ENCODE data around the gene ILK.

The ILK gene

DNA sequence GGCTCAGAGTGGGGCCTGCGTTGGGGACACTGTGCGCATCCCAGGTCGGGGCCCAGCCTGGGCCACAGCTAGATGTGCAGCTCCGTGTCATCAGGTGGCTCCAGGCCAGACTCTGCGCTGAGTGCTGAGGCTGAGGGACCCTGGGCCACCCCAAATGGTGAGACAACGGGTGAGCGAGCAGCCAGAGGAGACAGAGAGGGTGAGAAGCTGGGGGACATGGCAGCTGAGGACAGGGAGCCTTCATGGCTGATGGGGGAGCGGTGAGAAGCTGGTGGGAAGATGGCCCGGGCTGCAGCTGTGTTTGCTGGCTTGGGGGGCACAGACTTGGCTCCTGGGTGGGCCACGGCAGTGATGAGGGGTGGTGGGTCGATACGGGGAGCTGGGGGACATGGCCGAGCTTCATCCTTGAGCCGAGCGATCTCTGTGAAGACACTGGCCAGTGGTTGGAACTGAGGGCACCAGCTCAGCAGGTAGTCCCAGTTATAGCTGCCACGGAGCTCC, 18.2 kb downstream of the ILK start:
- DNase-seq (ENCODE audit: low read depth), result no peak

DNA sequence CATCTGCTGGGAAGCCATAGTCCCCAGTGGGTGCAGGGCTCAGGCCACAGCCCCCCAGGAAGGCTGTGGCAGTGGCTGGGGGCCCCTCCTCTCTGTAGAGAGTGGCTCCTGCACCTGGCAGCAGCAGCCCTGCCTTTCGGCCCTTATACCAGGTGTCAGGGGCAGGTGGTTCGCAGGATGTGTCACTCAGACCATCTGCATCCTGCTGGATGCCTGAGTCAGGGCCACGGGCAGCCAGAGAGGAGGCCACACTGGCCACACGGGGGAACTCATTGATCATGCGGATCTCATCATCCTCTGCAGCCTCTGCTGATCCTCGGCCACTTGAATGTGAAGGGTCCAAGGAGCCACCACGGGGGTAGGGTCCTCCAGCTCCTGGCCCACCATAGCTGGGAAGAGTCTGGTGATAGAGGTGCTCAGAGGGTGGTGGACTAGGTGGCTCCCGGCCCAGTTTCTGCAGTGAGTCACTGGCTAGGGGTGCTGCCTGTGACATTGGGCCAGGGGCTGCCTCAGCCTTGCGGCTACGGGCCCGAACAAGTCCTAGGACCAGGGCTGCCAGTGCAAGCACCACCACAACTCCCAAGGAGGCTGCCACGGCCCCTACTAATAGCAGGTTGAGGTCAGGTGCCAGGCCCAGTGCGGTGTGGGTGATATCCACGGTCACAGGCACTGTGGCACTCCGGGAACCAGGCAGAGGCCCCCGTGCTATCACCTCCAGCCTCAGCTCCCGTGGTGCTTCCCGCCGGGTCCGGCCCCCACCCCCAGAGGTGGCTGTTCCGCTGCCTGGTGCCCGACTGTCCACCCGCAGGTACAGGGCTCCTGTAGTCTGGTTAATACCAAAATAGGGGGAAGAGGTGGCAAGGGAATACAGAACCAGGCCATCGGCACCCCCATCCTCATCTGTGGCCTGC, 18.9 kb downstream of the ILK start:
- DNase-seq (ENCODE audit: low read depth), result no peak

DNA sequence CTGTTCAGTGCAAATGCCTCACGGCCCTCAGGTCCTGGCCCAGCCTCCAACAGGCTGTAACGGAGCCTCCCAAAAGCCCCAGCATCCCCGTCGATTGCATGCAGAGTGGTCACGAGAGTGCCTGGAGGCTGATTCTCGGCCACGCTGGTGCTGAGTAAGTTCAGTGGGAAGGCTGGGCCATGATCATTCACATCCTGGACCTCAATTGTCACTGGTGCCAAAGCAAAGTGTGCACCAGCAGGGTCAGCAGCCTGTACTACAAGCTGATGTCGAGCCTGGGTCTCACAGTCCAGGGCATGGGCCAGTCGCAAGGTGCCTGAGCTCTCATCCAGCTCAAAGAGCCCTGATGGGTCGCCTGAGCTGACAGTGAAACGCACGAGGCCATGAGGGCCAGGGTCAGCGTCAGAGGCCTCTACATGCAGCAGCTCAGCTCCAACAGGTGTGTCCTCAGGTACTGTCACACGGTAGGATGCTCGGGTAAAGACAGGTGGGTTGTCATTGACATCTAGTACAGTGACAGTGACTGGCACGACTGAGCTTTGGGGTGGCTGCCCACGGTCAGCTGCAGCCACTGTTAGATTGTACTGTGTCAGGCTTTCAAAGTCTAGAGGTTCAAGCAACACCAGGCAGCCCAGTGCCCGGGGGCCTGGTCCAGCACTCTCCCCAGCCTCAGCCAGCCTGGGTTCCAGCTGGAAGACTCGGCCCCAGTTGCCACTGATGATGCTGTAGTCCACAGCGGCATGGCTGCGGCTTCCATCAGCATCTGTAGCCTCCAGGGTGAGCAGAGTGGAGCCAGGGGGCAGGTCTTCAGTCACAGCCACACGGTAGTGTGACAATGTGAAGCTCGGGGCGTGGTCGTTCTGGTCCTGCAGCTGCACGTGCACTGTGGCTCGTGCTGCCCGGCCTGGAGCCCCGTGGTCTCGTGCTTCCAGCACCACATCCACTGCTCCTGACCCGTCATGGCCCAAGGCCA, 20.1 kb downstream of the ILK start:
- DNase-seq (ENCODE audit: low read depth), result no peak

DNA sequence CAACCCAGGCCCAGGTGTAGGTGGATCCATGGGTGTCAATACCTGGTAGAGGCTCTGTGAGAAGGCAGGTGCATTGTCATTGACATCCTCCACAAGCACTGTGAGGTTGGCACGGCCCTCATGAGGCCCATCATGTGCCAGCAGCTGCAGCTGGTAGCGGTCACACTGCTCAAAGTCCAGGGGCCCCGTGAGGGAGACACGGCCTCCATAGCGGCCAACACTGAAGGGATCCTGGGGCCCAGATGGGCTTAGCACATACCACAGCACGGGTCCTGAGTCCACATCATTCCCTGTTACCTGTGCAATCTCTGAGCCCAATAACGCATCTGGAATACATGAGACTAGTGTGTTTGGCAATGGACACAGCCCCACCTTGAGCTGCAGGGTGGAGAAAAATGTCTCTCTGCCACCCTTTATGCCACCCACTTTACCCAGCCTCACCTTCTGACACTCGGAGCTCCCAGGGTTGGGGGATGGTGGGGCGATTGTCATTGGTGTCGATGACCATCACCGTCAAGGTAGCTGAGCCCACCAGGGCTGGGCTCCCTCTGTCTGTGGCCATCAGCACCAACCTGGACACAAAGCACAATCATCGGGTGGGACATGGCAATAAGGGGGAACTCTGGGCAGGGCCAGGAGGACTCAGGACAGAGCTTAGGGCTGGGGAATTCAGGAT, 21.7 kb downstream of the ILK start:
- no peak for DNase-seq (ENCODE audit: low read depth)

DNA sequence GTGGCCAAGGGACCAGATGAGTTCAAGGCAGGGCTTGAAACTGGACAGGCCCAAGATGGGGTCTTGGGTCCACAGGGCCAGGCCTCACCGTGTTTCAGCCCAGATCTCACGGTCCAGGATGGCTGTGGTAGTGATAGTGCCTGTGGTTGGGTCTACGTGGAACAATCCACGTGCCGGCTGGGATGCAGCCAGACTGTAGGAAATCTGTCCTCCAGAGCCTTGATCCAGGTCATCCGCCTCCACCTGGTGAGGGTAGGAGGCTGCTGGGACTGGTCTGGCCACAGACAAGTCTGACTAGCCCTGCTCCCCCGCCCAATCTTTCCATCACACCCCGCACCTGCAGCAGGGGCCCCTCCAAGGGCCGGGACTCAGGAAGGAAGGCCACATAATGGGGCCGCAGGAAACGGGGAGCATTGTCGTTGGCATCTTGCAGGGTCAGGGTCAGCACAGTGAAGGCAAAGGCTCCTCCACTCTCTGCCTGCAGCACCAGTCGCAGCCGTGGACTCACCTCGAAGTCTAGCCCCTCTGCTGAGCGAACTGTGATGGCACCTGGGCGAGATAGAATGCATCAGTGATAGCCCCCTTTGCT, 22.4 kb downstream of the ILK start:
- no peak for DNase-seq (ENCODE audit: low read depth)

DNA sequence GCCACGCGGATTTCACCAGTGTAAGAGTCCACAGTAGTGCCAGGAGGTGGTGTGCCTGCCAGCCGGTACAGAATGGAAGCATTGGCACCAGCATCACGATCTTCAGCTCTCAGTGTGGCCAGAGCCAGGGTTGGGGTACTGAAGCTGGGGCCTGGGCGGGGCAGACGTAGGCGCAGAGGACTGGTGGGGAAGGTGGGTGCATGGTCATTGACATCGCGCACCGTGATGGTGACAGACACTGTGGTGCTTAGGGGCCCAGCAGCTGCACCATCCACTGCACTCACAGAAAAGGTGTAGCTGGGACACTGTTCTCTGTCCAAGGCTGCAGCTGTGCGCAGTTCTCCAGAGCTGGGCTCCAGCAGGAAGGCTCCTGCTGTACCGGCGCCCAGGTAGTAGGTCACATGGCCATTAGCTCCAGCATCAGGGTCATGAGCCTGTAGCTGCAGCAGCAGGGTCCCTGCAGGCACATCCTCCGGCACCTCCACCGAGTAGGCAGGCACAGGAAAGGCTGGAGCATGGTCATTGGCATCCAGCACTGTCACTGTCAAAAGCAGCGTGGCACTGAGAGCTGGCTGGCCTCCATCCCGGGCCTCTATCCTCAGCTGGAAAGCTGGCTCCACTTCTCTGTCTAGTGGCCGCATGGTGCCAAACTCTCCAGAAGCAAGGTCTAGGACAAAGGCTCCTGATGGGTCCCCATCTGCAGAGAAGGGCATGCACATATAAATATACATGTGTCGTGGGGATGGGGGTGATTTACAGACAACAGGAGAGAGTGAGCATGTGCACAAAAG, 23.6 kb downstream of the ILK start:
- no peak for DNase-seq (ENCODE audit: low read depth)

DNA sequence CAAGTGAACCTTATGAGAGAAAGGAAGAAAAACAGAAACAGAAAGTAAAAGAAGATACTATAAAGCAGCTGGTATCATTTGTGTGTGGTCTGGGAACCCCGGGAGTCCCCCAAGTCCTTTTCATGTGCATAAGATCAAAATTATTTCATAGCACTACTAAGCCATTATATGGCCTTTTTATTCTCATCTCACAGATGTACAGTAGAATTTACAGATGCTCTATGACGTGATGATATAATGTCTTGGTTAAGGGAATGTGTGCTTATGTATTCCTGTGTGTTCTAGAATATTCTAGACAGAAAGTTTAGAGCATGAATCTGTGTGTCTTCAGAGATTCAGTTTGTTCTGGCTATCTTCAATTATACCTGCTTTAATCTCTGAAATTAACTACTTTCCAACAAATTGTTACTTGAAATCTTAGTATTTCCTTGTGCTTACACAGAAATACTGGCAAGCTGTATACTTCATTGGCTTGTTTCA, 24.2 kb downstream of the ILK start:
- no peak for DNase-seq (ENCODE audit: low read depth)

DNA sequence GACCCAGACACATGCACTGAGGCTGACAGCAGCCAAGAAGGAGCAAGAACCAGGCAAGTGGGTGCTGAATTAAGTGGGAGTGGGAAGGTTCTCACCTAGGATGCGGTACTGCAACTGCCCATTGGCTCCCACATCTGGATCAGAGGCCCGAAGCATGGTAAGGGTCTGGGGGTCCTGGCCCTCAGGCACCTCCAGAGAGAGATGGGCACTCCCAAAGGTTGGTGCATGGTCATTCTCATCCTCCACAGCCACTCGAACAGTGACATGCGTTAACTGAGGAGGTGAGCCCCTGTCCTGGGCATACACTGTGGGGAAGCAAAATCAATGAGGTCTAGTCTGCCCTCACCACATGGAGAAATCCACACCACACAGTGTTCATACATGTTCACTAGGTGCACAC, 25.0 kb downstream of the ILK start:
- DNase-seq (ENCODE audit: low read depth), result no peak

DNA sequence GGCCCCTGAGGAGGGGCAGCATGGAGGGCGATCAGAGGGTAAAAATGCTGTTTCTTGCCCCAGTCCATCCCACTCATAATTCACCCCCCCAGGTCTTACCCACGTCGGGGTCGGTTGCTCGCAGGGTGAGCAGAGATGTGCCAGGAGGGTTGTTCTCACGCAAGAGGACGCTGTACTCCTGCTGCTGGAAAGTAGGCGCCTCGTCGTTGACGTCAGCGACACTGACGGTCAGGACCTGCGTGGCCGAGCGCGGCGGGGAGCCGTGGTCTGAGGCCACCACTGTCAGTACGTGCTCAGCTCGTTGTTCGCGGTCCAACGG, 26.0 kb downstream of the ILK start:
- no peak for DNase-seq (ENCODE audit: low read depth)

DNA sequence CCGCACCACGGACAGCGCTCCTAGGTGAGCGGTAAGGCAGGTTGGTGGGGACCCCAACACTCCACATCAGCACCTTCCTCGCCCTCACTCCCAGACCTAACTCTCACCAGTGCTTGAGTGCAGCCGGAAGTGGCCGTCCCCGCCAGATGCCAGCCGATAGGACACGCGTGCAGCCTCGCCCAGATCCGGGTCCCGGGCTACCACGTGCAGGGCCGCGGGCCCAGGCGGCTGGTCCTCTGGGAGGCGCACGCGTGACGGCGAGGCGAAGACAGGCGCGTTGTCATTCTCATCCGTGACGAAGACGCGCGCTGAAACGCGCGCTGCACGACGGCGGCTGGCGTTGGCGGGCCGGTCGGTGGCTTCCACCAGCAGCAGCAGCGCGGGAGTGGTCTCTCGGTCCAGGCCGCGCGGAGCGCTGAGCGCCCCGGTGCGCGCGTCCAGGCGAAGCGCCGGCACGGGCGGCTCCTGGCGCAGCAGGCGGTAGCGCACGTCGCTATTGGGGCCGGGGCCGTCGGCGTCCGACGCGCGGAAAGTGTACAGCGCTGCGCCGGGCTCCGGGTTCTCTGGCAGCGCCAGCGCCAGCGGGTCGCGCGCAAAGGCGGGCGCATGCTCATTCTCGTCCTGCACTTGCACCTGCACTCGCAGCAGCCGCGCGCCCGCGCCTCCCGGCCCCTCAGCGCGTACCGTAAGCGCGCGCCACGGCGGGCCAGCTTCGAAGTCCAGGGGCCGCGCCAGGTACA, 26.5 kb downstream of the ILK start:
- no peak for DNase-seq (ENCODE audit: low read depth)

DNA sequence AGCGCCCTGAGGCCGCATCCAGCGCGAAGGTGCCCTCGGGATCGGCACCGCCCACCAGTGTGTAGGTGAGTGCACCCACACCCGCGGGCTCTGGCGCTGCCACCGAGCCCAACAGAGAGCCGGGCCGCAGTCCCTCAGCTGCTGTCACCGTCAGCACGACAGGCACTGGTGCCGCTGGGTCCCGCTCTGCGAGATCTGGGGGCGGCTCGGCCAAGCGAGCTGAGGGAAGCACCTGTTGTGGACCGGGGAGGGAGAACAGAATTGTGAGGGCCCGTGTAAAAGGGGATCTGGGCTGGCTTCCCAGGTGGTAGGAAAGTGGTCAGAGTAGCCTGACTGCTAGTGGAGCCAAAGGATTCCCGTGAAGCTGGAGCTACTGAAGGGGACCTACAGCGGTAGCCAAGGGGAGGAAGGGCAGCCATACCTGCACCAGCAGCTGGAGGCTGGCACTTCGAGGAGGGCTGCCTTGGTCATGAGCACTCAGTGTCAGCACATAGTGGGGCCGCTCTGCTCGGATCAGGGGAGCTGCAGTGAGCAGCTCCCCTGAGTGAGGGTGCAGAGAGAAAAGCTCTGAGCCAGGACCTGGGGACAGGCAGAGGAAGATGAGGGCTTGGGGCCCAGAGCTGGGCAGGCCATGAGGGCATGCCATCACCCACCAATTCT, 27.2 kb downstream of the ILK start:
- DNase-seq (ENCODE audit: low read depth), result no peak

DNA sequence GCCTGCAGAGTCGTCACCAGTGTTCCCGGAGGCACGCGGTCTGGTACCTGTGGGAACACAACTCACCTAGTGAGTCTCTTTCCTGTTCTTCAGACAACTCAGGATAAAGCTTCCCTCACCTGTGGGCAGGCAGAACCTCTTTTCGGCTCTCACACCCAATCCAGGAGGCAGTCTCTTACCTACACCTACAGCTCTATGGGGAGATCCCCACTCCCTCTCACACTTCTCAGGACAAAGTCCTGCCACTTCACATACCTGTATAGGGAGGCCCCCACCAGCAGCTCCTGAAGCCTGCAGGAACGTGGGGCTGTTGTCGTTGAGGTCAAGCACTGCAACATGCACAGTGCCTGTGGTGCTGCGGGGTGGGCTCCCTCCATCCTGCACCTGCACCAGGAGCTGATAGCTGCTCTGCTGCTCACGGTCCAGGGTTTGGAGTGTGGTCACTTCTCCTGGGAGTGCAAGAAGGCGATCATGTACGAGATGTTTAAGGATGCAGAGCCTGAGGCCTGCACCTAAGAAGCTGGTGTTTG, 27.9 kb downstream of the ILK start:
- DNase-seq (ENCODE audit: low read depth), result no peak

DNA sequence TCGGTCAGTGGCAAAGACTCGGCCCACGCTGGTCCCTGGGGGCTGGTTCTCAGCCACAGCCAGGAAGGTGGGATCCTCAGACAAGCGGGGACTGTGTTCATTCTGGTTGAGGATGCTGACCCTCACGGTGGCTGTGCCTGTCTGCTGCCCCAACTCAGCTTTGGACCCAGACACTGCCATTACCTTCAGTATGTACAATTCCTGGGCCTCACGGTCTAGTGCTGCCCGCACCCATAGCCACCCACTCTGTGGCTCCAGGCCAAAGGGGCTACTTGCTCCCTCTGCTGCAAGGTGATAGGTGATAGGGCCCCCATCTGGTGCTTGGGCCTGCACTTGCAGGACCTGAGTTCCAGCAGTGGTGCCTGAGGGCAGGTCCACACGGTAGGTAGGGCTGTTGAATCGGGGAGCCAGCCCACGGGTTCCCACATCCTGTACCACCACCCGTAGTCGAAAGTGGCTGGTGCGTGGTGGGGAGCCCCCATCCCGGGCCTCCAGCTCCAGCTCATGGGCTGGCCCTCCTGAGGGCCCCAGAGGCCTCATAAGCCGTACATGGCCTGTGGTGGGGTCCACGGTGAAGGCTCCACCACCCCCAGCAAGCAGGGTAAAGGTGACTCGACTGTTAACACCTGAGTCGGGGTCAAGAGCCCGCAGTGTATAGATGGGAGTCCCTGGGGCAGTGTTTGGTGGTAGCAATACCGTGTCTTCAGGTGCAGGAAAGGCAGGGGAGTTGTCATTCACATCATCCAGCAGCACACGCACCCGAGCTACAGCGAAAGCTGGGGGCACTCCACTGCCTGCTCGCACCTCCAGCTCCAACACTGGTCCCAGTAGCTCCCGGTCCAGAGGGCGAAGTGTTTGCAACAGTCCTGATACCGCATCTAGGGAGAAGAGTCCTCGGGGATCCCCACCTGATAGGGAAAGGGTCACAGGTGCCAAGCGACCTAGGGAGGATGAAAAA, 28.8 kb downstream of the ILK start:
- no peak for DNase-seq (ENCODE audit: low read depth)

DNA sequence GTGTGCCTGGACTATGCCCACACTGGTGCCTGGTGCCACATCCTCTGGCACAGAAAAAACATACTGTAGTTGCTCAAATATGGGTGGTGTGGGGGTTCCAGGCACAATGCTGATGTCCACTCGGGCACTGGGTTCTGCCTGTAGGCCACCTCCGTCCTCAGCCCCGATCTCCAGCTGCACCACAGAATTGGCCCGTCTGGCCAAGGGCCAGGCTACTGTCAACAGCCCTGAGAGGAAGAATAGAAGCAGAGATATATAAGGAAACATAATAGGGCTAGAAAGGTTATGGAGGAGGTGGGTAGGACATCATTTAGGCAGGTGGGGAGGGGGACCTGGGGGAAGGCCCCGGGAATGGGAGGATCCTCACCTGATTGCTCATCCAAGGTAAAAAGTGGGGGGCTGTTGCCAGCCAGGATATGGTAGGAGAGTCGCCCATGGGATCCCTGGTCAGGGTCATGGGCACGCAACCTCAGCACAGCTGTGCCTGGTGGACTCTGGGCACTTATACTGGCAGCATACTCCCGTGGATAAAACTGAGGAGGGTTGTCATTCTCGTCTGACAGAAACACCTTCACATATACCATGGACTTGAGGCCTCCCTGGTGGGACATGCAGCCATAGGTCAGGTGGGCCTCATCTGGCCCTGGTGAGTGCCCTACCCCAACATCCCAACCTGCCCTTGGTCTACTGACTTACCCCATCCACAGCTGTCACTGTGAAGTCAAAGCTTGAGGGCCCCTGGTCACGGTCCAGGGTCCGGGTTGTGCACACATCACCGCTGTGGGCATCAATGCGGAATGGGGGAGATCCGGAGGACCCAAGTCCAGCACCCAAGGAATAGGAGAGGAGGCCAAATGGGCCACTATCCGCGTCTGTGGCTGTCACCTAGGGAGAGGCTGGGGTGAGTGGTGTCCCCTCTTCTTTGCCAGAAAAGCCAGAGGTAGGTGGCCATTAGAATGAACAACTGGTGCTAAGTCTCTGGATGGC, 30.1 kb downstream of the ILK start:
- no peak for DNase-seq (ENCODE audit: low read depth)

DNA sequence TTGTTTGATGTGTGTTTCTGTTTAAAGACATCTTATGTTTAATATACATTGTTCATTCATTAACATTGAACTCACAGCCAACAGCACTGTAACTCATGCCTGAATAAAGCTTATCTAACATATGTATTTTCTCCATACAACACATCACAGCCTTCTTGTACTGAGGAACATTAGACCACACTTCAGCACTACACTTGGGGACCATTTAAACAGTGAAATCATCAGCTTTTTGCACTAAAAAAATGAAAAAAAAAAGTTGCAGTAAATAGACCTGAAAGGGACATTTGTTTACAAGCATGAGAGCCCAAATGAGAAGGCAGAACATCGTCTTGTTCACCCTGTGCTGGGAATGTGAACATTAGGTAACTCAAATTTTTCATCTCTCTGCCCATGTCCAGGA, 31.0 kb downstream of the ILK start:
- no peak for DNase-seq (ENCODE audit: low read depth)

DNA sequence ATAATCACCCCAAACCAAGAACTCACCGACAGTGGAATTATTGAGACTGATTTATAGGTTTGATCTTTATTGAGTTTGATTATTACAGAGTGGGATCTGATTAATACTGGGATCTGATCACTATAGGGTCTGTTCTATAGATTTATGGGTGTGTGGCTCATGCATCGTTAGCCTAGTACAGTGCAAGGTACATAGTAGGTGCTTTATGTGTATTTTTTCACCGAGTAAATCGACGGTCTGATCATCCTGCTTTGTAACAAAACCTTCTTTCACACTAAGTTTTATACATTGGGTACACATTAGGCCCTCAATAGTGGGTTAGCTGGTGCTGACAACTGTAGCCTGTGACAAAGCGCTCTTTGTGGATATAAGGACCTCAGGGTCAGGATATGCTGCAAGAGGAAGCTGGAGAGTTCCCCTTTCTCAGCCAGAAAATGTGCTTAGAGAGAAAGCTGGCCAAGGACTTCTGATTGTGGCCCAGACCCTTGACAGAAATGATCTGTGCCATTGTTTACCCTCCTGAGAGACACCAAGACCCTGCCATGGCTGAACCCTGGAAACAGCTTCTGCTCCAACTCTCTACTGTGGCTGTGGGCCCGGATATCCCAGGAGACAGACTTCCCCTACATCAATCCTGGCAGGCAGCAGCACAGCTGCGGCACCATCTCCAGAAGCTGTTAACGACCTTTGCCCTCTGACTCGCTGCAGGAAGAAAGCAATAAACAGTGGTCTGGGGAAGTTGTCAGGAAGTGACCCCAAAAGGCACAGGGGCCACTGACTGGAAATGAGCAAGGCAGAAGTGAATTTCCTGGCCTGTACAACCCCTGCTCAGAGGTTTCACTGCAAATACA, 31.7 kb downstream of the ILK start:
- no peak for DNase-seq (ENCODE audit: low read depth)

Data from HS-27A (cell line).